ENCODE data around the gene NRXN3. TPM values are rescaled to one million over a fixed set of nuclear protein-coding genes. Genes with fewer than 3 reads are reported as not detected.

The NRXN3 gene
- total RNA-seq, 4 donors from 2014 or later = 0.56 to 1.6 (median 1.1) TPM

DNA sequence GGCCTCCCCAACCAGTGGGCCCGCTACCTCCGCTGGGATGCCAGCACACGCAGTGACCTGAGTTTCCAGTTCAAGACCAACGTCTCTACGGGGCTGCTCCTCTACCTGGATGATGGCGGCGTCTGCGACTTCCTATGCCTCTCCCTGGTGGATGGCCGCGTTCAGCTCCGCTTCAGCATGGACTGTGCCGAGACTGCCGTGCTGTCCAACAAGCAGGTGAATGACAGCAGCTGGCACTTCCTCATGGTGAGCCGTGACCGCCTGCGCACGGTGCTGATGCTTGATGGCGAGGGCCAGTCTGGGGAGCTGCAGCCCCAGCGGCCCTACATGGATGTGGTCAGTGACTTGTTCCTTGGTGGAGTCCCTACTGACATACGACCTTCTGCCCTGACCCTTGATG, 73.0 kb downstream of the NRXN3 start:
- DNase-seq = no peak
- no peak for TF ChIP-seq POLR2A (IDR thresholded peaks at IDR 0.05)
- TF ChIP-seq, protein P1, sequence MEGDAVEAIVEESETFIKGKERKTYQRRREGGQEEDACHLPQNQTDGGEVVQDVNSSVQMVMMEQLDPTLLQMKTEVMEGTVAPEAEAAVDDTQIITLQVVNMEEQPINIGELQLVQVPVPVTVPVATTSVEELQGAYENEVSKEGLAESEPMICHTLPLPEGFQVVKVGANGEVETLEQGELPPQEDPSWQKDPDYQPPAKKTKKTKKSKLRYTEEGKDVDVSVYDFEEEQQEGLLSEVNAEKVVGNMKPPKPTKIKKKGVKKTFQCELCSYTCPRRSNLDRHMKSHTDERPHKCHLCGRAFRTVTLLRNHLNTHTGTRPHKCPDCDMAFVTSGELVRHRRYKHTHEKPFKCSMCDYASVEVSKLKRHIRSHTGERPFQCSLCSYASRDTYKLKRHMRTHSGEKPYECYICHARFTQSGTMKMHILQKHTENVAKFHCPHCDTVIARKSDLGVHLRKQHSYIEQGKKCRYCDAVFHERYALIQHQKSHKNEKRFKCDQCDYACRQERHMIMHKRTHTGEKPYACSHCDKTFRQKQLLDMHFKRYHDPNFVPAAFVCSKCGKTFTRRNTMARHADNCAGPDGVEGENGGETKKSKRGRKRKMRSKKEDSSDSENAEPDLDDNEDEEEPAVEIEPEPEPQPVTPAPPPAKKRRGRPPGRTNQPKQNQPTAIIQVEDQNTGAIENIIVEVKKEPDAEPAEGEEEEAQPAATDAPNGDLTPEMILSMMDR (IDR thresholded peaks at IDR 0.05) = no peak
- no peak overlapping the region for H3K4me3 ChIP-seq (replicated peaks in 1 of 3)
- H3K36me3 ChIP-seq = no peaks in the 10 kb centered on the region
- no peaks in the 10 kb centered on the region for H3K9me3 ChIP-seq
- H3K27me3 ChIP-seq = no peaks in the 10 kb centered on the region
- intact Hi-C loops (cut with DNase I) = no loop called here
- 93 to 94% methylated on average over 12 to 18 of the region's 20 CpGs for WGBS, 2 donors
- H3K4me1 ChIP-seq = no peaks in the 10 kb centered on the region
- H3K27ac ChIP-seq = no peak overlapping the region

DNA sequence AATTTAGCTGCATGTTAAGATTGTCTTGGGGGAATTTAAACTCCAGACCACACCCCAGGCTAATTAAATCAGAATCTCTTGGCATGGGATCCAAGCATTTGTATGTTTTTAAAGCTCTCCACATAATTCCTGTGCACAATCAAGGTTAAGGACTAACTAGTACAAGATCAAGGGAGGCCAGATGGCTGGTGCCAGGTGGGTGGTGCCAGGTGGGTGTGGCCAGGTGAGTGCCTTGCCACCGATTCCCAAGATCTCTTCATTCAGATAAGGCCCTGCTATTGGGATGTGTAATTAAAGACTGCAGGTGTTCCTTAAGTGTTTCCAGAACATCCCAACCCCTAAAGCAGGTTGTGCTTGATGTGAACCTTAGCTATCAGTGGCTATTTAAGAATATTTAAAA, 75.1 kb downstream of the NRXN3 start:
- H3K4me3 ChIP-seq (replicated peaks in 1 of 3) = no peak overlapping the region
- no peak for DNase-seq
- H3K4me1 ChIP-seq = no peaks in the 10 kb centered on the region
- H3K27ac ChIP-seq = no peak overlapping the region
- WGBS, 2 donors = 25 to 60% methylated on average over 1 of the region's 1 CpG
- H3K9me3 ChIP-seq = no peaks in the 10 kb centered on the region
- H3K36me3 ChIP-seq = no peaks in the 10 kb centered on the region
- intact Hi-C loops (cut with DNase I) = no loop called here
- TF ChIP-seq, protein P1 (IDR thresholded peaks at IDR 0.05) = no peak
- no peak for TF ChIP-seq POLR2A (IDR thresholded peaks at IDR 0.05)
- H3K27me3 ChIP-seq = no peaks in the 10 kb centered on the region

DNA sequence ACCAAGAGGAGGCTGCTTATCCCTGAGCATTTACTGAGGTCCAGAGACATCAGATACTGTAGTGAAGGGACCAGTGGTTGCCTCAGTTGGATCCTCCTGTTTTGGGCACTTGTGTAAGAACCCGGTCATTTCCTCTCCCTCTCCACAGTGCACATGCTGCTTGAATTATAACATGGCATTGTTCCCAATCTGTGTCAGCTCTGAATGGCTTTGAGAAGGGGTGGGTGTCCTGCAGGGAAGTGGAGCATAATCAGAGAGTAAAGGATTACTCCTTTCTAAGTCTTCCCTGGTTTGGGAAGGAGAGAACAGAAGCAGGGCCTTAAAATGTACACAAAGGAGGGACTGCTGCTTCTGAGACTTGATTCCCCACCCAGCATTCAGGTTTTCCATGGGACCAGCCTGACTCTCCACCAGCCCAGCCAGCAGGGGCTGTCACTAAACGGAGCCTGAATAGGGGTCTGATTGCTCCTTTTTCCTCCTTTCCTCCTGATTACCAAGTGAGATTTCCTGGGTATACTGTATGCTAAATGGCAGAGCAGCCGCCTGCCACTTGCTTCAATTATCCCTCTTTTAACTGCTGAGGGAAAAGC, 78.4 kb downstream of the NRXN3 start:
- WGBS, 2 donors = 51 to 66% methylated on average over 3 of the region's 3 CpGs
- TF ChIP-seq, protein P1 (IDR thresholded peaks at IDR 0.05) = no peak
- TF ChIP-seq POLR2A (IDR thresholded peaks at IDR 0.05) = no peak
- intact Hi-C loops (cut with DNase I) = no loop called here
- Histone ChIP-seq H3K4me1 (no peaks in the 10 kb centered on the region), H3K36me3 (no peaks in the 10 kb centered on the region), H3K27me3 (no peaks in the 10 kb centered on the region), H3K4me3 (replicated peaks in 1 of 3) (no peak overlapping the region), H3K9me3 (no peaks in the 10 kb centered on the region), H3K27ac (no peak overlapping the region)
- DNase-seq = no peak

DNA sequence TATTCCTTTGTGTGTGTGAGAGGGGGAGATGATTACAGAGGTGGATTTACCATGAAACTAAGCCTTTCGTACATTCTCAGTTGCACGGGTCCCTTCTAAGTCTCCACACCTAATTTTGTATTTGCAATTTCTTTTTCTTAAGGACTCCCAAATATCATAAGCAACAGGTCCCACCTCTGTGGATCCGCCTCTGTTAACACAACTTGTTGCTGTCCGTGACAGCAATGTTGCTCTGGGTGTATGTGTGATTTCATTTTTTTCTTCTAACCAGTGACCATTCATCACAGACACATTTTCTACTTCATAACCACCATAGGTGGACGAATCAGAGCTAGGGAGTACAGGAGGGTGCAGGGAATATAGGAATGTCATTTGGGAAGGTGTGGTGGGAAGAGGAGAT, 81.1 kb downstream of the NRXN3 start:
- no peak for TF ChIP-seq POLR2A (IDR thresholded peaks at IDR 0.05)
- TF ChIP-seq, protein P1 (IDR thresholded peaks at IDR 0.05) = no peak
- H3K36me3 ChIP-seq = no peaks in the 10 kb centered on the region
- H3K4me1 ChIP-seq = no peaks in the 10 kb centered on the region
- 81 to 86% methylated on average over 5 of the region's 5 CpGs for WGBS, 2 donors
- no peaks in the 10 kb centered on the region for H3K27me3 ChIP-seq
- H3K4me3 ChIP-seq (replicated peaks in 1 of 3) = no peak overlapping the region
- H3K27ac ChIP-seq = no peak overlapping the region
- H3K9me3 ChIP-seq = no peaks in the 10 kb centered on the region
- intact Hi-C loops (cut with DNase I) = no loop called here
- DNase-seq = no peak

DNA sequence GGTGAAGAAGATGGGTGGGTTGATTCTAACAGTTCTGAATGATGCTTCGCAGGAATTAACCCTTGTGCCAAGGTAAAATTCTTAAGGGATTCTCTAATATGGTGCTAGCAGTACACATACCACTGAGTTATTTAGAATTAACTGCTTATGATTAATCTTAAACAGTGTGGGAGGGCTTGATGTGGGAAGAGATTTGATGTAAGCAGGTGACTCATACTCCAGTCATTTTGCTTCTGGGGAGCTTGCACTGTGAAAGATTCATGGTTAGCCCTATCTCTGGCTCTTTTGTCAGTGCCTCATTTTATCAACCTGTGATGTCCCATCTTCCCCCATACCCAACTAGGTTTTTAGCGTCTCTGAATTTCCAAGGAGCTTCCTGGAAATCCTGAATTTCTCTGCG, 83.8 kb downstream of the NRXN3 start:
- H3K27me3 ChIP-seq = no peaks in the 10 kb centered on the region
- TF ChIP-seq POLR2A (IDR thresholded peaks at IDR 0.05) = no peak
- WGBS, 2 donors = 92 to 96% methylated on average over 3 of the region's 3 CpGs
- intact Hi-C loops (cut with DNase I) = no loop called here
- no peak overlapping the region for H3K4me3 ChIP-seq (replicated peaks in 1 of 3)
- H3K9me3 ChIP-seq = no peaks in the 10 kb centered on the region
- H3K27ac ChIP-seq = no peak overlapping the region
- H3K36me3 ChIP-seq = no peaks in the 10 kb centered on the region
- no peaks in the 10 kb centered on the region for H3K4me1 ChIP-seq
- no peak for DNase-seq
